ENCODE data around the gene B4GALT7.

- TF ChIP-seq EZH2 (IDR thresholded peaks at IDR 0.05; ENCODE audit: insufficient read depth, poor library complexity, severe bottlenecking) (no peak), EZH2phosphoT487 (IDR thresholded peaks at IDR 0.05; ENCODE audit: insufficient read depth, low read depth) (no peak)
Measured at GRCh38 chr5:177594071-177594470, 5.9 kb upstream of the B4GALT7 start.

Data from GM23248 (cell line).